K562 (cell line): ENCODE data around the gene NUBP2. TPM values are rescaled to one million over a fixed set of nuclear protein-coding genes. Genes with fewer than 3 reads are reported as not detected.
A peak's percentile ranks its signal among the peaks of the same experiment; 100 is the strongest.

Experiments used
- ATAC-seq: fragments of 200-7000 bp; cut with Tn5 transposase; 3 replicates; pipeline ENCODE4 v1.9.1; 2020; ENCODE audit warnings: moderate library complexity
- BruUV-seq: library from RNA; stranded (reverse); fragments of 400-500 nt; replicated peaks from 2 replicates; lab custom pipeline; 2021; lab: Mats Ljungman, UMichigan
- CTCF ChIA-PET: fragments of 300-600 bp; formaldehyde crosslinking; extraction: SDS; loops from one replicate; lab custom pipeline; 2021; ENCODE audit warnings: low intra/inter-chr PET ratio; lab: Yijun Ruan, JAX
- POLR2A ChIA-PET: fragments of 300-600, 350-650 bp; sonication (Branson Sonifier 250); formaldehyde crosslinking; extraction: SDS; loops from one replicate; lab custom pipeline; 2021; ENCODE audit warnings: antibody characterized with exemption, inconsistent platforms; lab: Yijun Ruan, JAX
- DNase-seq, 4 experiments: peaks; one replicate each; pipeline versions ENCODE4 v3.0.0 to v3.0.0-alpha.2; 2011 to 2018; ENCODE audit warnings: low spot score in 3 of 4, mixed read lengths in 3 of 4; ENCODE audit errors: extremely low read depth in 1 of 4
- FAIRE-seq: peaks from 2 replicates; lab custom pipeline; 2011; peaks lifted over from hg19 to GRCh38; lab: Jason Lieb, UNC
- H2AFZ ChIP-seq: 2 replicates; pipeline ENCODE4 v1.6.0; 2011; ENCODE audit warnings: low read depth, low read length, control low read depth, inconsistent platforms
- H3K27ac ChIP-seq: fragments of 200-600 bp; 3 replicates; pipeline ENCODE4 v1.8.0; 2011; ENCODE audit warnings: low read depth, mild to moderate bottlenecking, control low read depth, inconsistent platforms, low read length, moderate library complexity, mixed read lengths; ENCODE audit errors: extremely low read depth
- H3K27me3 ChIP-seq, 2 experiments: fragments of 300-600 bp in 1 of 2; 2 replicates in 1 of 2; 3 replicates in 1 of 2; pipeline versions ENCODE4 v1.6.0 to v1.8.0; 2011; ENCODE audit warnings: inconsistent platforms in 2 of 2, low read length in 2 of 2, mild to moderate bottlenecking in 1 of 2, mixed read lengths in 1 of 2, moderate library complexity in 1 of 2; ENCODE audit not compliant: control insufficient read depth in 2 of 2, insufficient read depth in 2 of 2
- H3K36me3 ChIP-seq: fragments of 300-600 bp; 3 replicates; pipeline ENCODE4 v1.8.0; 2011; ENCODE audit warnings: mild to moderate bottlenecking, low read length, inconsistent platforms; ENCODE audit not compliant: control insufficient read depth, insufficient read depth
- H3K4me1 ChIP-seq, 2 experiments: fragments of 200-600 bp in 1 of 2; replicated peaks in 1 of 2; 2 replicates in 1 of 2; 3 replicates in 1 of 2; pipeline versions ENCODE4 v1.5.1 to v1.8.0; 2011; ENCODE audit warnings: inconsistent platforms in 2 of 2, low read length in 2 of 2, mild to moderate bottlenecking in 1 of 2, mixed read lengths in 1 of 2, moderate library complexity in 1 of 2; ENCODE audit not compliant: control insufficient read depth in 2 of 2, insufficient read depth in 2 of 2
- H3K4me2 ChIP-seq: 2 replicates; pipeline ENCODE4 v1.6.1; 2011; ENCODE audit warnings: low read length, control low read depth, inconsistent platforms, mixed read lengths; ENCODE audit not compliant: insufficient read depth
- H3K4me3 ChIP-seq: fragments of 200-600 bp; sonication (generic), shearing (Covaris generic); 2 replicates; pipeline ENCODE4 v1.5.1; 2016; ENCODE audit warnings: control low read depth, inconsistent platforms
- H3K79me2 ChIP-seq: fragments of 200-600 bp; 3 replicates; pipeline ENCODE4 v1.8.0; 2011; ENCODE audit warnings: low read length, inconsistent platforms; ENCODE audit not compliant: control insufficient read depth, insufficient read depth
- H3K9ac ChIP-seq, 2 experiments: 2 replicates each; pipeline versions ENCODE4 v1.6.0 to v1.6.1; 2011; ENCODE audit warnings: low read depth in 2 of 2, low read length in 2 of 2, control low read depth in 1 of 2, inconsistent platforms in 1 of 2, mild to moderate bottlenecking in 1 of 2, mixed read lengths in 1 of 2; ENCODE audit not compliant: insufficient read depth in 1 of 2
- H3K9me1 ChIP-seq: one replicate; pipeline ENCODE4 v1.6.0; 2011; ENCODE audit warnings: inconsistent platforms, mild to moderate bottlenecking, low read length, moderate library complexity; ENCODE audit not compliant: control insufficient read depth, insufficient read depth
- H3K9me3 ChIP-seq: replicated peaks from 2 replicates; pipeline ENCODE4 v1.5.1; 2011; ENCODE audit warnings: low read depth, low read length, inconsistent platforms; ENCODE audit not compliant: control insufficient read depth, insufficient read depth
- H4K20me1 ChIP-seq: replicated peaks from 2 replicates; pipeline ENCODE4 v1.6.1; 2011; ENCODE audit warnings: low read length, inconsistent platforms, mixed read lengths; ENCODE audit not compliant: control insufficient read depth, insufficient read depth
- ELF4 ChIP-seq: fragments of 450-650 bp; formaldehyde crosslinking; IDR thresholded peaks from 2 replicates; pipeline ENCODE4 v1.4.0; 2022; ENCODE audit warnings: missing genetic modification characterization
- NBN ChIP-seq: fragments of 450-650 bp; IDR thresholded peaks from 2 replicates; pipeline ENCODE4 v1.6.1; 2016; ENCODE audit warnings: low read depth, mild to moderate bottlenecking
- RBM15 ChIP-seq: fragments of 200-400 bp; formaldehyde crosslinking; IDR thresholded peaks from 2 replicates; pipeline ENCODE4 v1.6.1; 2018; ENCODE audit warnings: mild to moderate bottlenecking, low read length, moderate library complexity; ENCODE audit not compliant: insufficient read depth
- RHOXF2B ChIP-seq: fragments of 250-450 bp; sonication (Bioruptor Pico); conservative IDR thresholded peaks from 2 replicates; pipeline ENCODE4 v1.5.1; 2021
- SUPT5H ChIP-seq: fragments of 450-650 bp; IDR thresholded peaks from 2 replicates; pipeline ENCODE4 v1.6.1; 2016
- TOE1 ChIP-seq, 2 experiments: fragments of 450-650 bp in 1 of 2; sonication (generic) in 1 of 2; formaldehyde crosslinking in 1 of 2; IDR thresholded peaks; 2 replicates each; pipeline versions ENCODE4 v1.7.1 to v1.8.0; 2016 to 2022; ENCODE audit warnings: borderline replicate concordance in 2 of 2, mild to moderate bottlenecking in 2 of 2, antibody characterized with exemption in 1 of 2, inconsistent platforms in 1 of 2, low read depth in 1 of 2, missing genetic modification reagents in 1 of 2, moderate library complexity in 1 of 2
- WGBS: fragments of 100-300 bp; shearing (Covaris generic); methylation state at CpG from one replicate; pipeline ENCODE4 v1.1.6; 2016; ENCODE audit warnings: low coverage, mixed read lengths; ENCODE audit not compliant: insufficient coverage; ENCODE audit errors: missing lambda C conversion rate; 5-methylcytosine and 5-hydroxymethylcytosine counted together
- in situ Hi-C: fragments of 300-500 bp; cut with MboI; formaldehyde crosslinking; loops from 4 replicates; pipeline ENCODE4 v1.15.0; 2018; ENCODE audit warnings: inconsistent platforms, mixed read lengths
- intact Hi-C: fragments of 100-400 bp; cut with micrococcal nuclease; formaldehyde crosslinking; loops from 2 replicates; pipeline ENCODE4 v1.14.2; 2022
- polyA plus RNA-seq, 8 experiments: library from polyadenylated mRNA; depleted of rRNA in 4 of 8; stranded (reverse) in 5 of 8; unstranded in 3 of 8; fragments of >200 nt; fragmentation: Nextera tagmentation in 2 of 8; fragmentation: Illumina TruSeq in 1 of 8; extraction: Ambion mirVana in 2 of 8; extraction: Trizol in 1 of 8; gene quantifications; 2 replicates each; pipeline versions ENCODE4 v1.2.1 to v1.2.3, GENCODE V29; 2011 to 2014; ENCODE audit warnings: inconsistent platforms in 1 of 8, missing spikeins in 1 of 8
- total RNA-seq, 7 experiments: library from RNA; depleted of rRNA in 6 of 7; stranded (reverse); fragments of >200 nt in 6 of 7; fragmentation: Illumina TruSeq in 2 of 7; extraction: Trizol in 2 of 7; gene quantifications; 2 replicates each; pipeline versions ENCODE4 v1.2.1 to v1.2.3, GENCODE V29; 2011 to 2021; ENCODE audit warnings: low replicate concordance in 1 of 7
- TF ChIP-seq, protein P1 (sequence below): fragments of 200-800 bp; sonication (Bioruptor generic); IDR thresholded peaks from 2 replicates; pipeline ENCODE4 v1.6.1; 2017; ENCODE audit warnings: missing genetic modification characterization, missing compliant biosample characterization
- TF ChIP-seq, protein P2 (sequence below): fragments of 450-650 bp; formaldehyde crosslinking; conservative IDR thresholded peaks from 2 replicates; pipeline ENCODE4 v1.4.0; 2022; ENCODE audit warnings: mild to moderate bottlenecking, missing genetic modification characterization
- TF ChIP-seq, protein P3 (sequence below), 3 experiments: fragments of 200-800 bp in 1 of 3; fragments of 250-450 bp in 1 of 3; fragments of 450-650 bp in 1 of 3; sonication (Bioruptor Pico) in 1 of 3; sonication (Bioruptor generic) in 1 of 3; formaldehyde crosslinking in 1 of 3; IDR thresholded peaks; 2 replicates each; pipeline versions ENCODE4 v1.6.1 to v1.8.0; 2016 to 2022; ENCODE audit warnings: mild to moderate bottlenecking in 2 of 3, missing genetic modification characterization in 2 of 3, missing compliant biosample characterization in 1 of 3, moderate library complexity in 1 of 3

The NUBP2 gene
- total and polyA plus RNA-seq, 9 of the 15 experiments (the other 6 are each of a cell fraction or from before 2014, with no cell fraction given), result 1.8 to 115 (median 24.0) TPM

DNA sequence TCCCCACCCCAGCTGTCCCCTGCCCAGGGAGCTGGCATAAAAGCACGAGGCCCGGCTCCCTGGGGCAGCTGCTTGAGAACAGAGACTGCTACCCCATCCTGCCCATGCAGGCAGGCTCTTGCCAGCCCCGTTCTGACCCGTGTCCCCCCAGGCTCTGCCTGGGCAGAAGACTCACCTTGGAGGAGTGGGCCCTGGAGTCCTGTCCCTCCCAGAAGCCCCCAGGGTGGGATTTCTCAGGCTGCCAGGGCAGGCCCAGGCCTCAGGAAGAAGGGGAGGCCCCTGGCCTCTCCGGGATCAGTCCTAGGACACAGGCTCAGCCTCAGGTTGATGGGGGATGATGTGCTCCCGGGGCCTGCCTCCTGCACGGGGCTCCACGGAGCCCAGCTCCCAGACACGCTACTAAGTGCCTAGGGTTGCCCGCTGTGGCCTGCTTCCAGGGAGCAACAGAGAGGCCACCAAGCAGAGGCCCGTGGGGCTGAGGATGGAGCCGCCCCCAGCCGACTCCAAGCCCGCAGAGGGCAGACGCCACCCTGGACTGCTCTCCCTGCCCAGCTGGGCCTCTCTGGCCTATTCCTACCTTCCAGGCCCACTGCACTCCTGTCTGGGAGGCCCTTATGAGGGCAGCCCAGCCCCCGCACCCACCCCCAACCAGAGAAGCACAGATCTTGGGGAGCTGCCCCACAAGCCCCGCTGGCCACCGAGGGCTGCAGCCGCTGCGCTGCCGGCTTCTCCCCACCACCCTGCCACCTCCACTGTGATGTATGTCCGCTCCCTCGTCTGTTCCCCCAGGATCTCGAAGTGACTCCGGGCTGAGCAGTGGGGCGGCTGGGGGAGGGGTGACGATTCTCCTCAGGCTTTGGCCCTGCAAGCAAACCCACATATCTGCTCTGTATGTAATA lies 13.1 kb upstream of the NUBP2 start (continued):
- TF ChIP-seq RBM15 (no peak), SUPT5H (peak; percentile 45; the same call in 1 of the 2 replicates)

DNA sequence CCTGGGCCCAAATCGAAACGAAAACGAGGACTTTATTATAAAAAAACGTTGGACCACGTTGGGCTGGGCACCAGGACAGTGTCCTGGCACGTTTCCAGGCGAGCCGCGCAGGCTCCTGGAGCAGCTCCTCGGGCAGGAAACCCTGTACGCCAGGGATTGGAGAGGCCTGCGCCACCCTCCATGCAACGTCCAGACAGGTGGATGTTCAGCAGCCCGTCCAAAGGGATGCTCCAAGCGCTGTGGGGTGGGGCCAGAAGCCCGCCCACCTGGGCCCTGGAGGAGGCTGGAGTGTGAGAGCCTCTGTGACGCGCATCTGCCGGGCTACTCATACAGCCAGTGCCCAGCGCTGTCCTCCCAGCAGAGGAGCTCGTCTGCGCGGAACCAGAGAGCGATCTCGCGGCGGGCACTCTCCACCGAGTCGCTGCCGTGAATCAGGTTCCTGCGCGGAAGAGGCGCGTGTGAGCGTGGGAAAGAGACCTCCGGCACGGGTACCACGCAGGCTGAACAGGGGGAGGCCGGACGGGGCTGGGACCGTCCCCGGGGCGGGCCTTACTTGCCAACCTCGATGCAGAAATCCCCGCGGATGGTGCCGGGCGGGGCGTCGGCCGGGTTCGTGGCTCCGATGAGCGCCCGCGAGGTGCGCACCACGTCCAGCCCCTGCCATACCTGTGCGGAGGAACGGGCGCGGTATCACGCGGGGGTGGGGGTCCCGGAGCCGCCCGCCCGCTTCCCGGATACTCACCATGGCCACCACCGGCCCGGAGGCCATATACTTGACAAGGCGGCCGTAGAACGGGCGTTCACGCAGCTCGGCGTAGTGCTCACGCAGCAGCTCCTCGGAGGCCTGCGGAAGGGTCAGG lies 12.2 kb upstream of the NUBP2 start:
- in situ Hi-C loops, result no loop called here
- no peak for TF ChIP-seq NBN
- no peak for TF ChIP-seq RHOXF2B (CRISPR knock-in tag)
- TF ChIP-seq, protein P1, sequence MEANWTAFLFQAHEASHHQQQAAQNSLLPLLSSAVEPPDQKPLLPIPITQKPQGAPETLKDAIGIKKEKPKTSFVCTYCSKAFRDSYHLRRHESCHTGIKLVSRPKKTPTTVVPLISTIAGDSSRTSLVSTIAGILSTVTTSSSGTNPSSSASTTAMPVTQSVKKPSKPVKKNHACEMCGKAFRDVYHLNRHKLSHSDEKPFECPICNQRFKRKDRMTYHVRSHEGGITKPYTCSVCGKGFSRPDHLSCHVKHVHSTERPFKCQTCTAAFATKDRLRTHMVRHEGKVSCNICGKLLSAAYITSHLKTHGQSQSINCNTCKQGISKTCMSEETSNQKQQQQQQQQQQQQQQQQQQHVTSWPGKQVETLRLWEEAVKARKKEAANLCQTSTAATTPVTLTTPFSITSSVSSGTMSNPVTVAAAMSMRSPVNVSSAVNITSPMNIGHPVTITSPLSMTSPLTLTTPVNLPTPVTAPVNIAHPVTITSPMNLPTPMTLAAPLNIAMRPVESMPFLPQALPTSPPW, result no peak
- TF ChIP-seq TOE1 (IDR thresholded peaks at IDR 0.05; ENCODE audit: borderline replicate concordance), result peak; percentile 46; the same call in 1 of the 2 replicates
- no peak for TF ChIP-seq TOE1 (CRISPR knock-in tag; IDR thresholded peaks at IDR 0.05; ENCODE audit: borderline replicate concordance, low read depth)
- 0 out of 2 replicates have a peak, but pooled peaks have one; percentile 24 for TF ChIP-seq ELF4 (CRISPR knock-in tag)
- TF ChIP-seq, protein P2, sequence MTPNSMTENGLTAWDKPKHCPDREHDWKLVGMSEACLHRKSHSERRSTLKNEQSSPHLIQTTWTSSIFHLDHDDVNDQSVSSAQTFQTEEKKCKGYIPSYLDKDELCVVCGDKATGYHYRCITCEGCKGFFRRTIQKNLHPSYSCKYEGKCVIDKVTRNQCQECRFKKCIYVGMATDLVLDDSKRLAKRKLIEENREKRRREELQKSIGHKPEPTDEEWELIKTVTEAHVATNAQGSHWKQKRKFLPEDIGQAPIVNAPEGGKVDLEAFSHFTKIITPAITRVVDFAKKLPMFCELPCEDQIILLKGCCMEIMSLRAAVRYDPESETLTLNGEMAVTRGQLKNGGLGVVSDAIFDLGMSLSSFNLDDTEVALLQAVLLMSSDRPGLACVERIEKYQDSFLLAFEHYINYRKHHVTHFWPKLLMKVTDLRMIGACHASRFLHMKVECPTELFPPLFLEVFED (CRISPR knock-in tag), result no peak
- TF ChIP-seq, protein P3, sequence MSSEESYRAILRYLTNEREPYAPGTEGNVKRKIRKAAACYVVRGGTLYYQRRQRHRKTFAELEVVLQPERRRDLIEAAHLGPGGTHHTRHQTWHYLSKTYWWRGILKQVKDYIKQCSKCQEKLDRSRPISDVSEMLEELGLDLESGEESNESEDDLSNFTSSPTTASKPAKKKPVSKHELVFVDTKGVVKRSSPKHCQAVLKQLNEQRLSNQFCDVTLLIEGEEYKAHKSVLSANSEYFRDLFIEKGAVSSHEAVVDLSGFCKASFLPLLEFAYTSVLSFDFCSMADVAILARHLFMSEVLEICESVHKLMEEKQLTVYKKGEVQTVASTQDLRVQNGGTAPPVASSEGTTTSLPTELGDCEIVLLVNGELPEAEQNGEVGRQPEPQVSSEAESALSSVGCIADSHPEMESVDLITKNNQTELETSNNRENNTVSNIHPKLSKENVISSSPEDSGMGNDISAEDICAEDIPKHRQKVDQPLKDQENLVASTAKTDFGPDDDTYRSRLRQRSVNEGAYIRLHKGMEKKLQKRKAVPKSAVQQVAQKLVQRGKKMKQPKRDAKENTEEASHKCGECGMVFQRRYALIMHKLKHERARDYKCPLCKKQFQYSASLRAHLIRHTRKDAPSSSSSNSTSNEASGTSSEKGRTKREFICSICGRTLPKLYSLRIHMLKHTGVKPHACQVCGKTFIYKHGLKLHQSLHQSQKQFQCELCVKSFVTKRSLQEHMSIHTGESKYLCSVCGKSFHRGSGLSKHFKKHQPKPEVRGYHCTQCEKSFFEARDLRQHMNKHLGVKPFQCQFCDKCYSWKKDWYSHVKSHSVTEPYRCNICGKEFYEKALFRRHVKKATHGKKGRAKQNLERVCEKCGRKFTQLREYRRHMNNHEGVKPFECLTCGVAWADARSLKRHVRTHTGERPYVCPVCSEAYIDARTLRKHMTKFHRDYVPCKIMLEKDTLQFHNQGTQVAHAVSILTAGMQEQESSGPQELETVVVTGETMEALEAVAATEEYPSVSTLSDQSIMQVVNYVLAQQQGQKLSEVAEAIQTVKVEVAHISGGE (CRISPR knock-in tag; IDR thresholded peaks at IDR 0.05), result no peak

More for the DNA sequence above, 12.2 kb upstream of the NUBP2 start:
- ChIA-PET CTCF (no interaction called here), POLR2A (interaction anchor here (0.6 to 4.3 kb wide), 7 partner anchors 9 to 385 kb away, joined by 3 to 35 read pairs (median 5); partner anchors contain the start of genes FAHD1, HAGH, NUBP2 and RPS2)
- peaks cover 2% of the 10 kb centered on the region for H3K9me1 ChIP-seq
- peak overlapping the region; percentile 96 for H3K4me3 ChIP-seq
- FAIRE-seq (no peak), ATAC-seq (peak; percentile 5), DNase-seq (peak in 2 of 4 experiments; percentile 43 to 54)
- peaks cover 20 to 96% of the 10 kb centered on the region in 2 experiments; a peak in 4 of 5 replicates for H3K4me1 ChIP-seq
- intact Hi-C loops, result no loop called here
- H3K9ac ChIP-seq, result peak overlapping the region; percentile 93 to 95; a peak in 3 of 4 replicates
- peaks cover 8% of the 10 kb centered on the region; the same call in 1 of the 2 replicates for H4K20me1 ChIP-seq
- H3K27ac ChIP-seq, result peak overlapping the region; percentile 96
- H3K36me3 ChIP-seq, result peaks cover 69% of the 10 kb centered on the region; the same call in 2 of the 3 replicates
- WGBS, result 12% methylated on average over 56 of the region's 81 CpGs
- H3K79me2 ChIP-seq, result peaks cover 51% of the 10 kb centered on the region
- no peaks in the 10 kb centered on the region for H3K9me3 ChIP-seq
- H3K27me3 ChIP-seq, result no peaks in the 10 kb centered on the region
- no TSS peak for BruUV-seq
- no peak overlapping the region for H2AFZ ChIP-seq
- H3K4me2 ChIP-seq, result peak overlapping the region; percentile 98
